ENCODE data around the gene BGN.

BGN gene

DNA sequence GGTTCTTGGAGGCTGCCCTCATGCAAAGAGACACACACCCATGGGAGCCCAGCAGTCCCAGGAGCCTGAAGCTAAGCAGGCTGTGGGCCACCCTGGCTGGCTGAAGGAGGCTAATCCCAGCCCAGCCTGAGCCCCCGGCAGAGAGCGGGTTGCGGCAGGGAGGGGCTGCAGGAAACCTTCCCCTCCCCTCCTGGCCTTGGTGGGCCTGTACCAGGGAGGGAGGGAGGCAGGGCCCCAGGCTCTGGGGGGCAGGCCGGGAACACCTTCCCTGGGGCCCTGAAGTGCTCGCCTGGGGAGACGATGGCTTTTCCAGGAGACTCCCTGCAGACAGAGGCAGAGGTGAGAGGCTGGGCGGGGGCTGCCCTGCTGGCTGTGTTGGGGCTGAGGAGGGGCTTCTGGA lies 3.7 kb downstream of the BGN start:
- TF ChIP-seq MAX (IDR thresholded peaks at IDR 0.05) (no peak), TCF12 (IDR thresholded peaks at IDR 0.05; ENCODE audit: low read depth) (no peak), TAF1 (IDR thresholded peaks at IDR 0.05; ENCODE audit: low read depth) (no peak), USF1 (IDR thresholded peaks at IDR 0.05) (no peak), RAD21 (IDR thresholded peaks at IDR 0.05; ENCODE audit: low read depth) (no peak), FOXM1 (IDR thresholded peaks at IDR 0.05; ENCODE audit: borderline replicate concordance, low read depth) (no peak), CEBPB (IDR thresholded peaks at IDR 0.05) (no peak), ZBTB7A (IDR thresholded peaks at IDR 0.05; ENCODE audit: low read depth) (no peak), EP300 (IDR thresholded peaks at IDR 0.05; ENCODE audit: borderline replicate concordance) (no peak)
- TF ChIP-seq, protein P1, sequence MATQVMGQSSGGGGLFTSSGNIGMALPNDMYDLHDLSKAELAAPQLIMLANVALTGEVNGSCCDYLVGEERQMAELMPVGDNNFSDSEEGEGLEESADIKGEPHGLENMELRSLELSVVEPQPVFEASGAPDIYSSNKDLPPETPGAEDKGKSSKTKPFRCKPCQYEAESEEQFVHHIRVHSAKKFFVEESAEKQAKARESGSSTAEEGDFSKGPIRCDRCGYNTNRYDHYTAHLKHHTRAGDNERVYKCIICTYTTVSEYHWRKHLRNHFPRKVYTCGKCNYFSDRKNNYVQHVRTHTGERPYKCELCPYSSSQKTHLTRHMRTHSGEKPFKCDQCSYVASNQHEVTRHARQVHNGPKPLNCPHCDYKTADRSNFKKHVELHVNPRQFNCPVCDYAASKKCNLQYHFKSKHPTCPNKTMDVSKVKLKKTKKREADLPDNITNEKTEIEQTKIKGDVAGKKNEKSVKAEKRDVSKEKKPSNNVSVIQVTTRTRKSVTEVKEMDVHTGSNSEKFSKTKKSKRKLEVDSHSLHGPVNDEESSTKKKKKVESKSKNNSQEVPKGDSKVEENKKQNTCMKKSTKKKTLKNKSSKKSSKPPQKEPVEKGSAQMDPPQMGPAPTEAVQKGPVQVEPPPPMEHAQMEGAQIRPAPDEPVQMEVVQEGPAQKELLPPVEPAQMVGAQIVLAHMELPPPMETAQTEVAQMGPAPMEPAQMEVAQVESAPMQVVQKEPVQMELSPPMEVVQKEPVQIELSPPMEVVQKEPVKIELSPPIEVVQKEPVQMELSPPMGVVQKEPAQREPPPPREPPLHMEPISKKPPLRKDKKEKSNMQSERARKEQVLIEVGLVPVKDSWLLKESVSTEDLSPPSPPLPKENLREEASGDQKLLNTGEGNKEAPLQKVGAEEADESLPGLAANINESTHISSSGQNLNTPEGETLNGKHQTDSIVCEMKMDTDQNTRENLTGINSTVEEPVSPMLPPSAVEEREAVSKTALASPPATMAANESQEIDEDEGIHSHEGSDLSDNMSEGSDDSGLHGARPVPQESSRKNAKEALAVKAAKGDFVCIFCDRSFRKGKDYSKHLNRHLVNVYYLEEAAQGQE (IDR thresholded peaks at IDR 0.05; ENCODE audit: low read depth): no peak

DNA sequence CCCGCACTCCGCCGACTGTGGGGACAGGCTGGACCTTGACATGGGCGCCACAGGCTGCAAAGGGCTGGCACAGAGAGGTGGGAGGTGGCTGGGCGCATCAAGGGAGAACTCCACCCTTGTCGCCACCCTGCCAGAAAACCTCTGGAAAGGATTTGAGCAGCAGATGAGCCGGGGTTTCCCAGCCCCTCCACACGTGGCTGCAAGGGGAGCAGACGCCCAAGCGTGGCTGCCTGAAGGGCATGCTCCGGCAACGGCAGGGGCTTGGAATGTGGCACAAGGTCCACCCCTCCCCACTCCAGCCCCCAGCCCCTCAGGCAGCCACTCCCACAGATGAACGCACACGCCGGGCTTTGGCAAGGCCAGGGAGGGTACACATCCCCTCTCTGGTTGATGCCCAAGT lies 4.6 kb downstream of the BGN start:
- TF ChIP-seq NFIC (IDR thresholded peaks at IDR 0.05) (no peak), TEAD4 (IDR thresholded peaks at IDR 0.05) (no peak), ZBTB7A (IDR thresholded peaks at IDR 0.05; ENCODE audit: low read depth) (no peak), USF1 (IDR thresholded peaks at IDR 0.05) (no peak), EGR1 (IDR thresholded peaks at IDR 0.05) (no peak), TAF1 (IDR thresholded peaks at IDR 0.05; ENCODE audit: low read depth) (no peak)
- TF ChIP-seq, protein P1 (IDR thresholded peaks at IDR 0.05; ENCODE audit: low read depth): no peak

GRCh38 chrX:153499876-153500275 lies 5.1 kb downstream of the BGN start:
- TF ChIP-seq TAF1 (IDR thresholded peaks at IDR 0.05; ENCODE audit: low read depth): no peak
- no peak for TF ChIP-seq TEAD4 (IDR thresholded peaks at IDR 0.05)
- TF ChIP-seq CEBPB (IDR thresholded peaks at IDR 0.05): no peak
- no peak for TF ChIP-seq EGR1 (IDR thresholded peaks at IDR 0.05)
- TF ChIP-seq, protein P1 (IDR thresholded peaks at IDR 0.05; ENCODE audit: low read depth): no peak
- no peak for TF ChIP-seq FOXM1 (IDR thresholded peaks at IDR 0.05; ENCODE audit: borderline replicate concordance, low read depth)
- TF ChIP-seq TCF12 (IDR thresholded peaks at IDR 0.05; ENCODE audit: low read depth): no peak
- TF ChIP-seq ZBTB7A (IDR thresholded peaks at IDR 0.05; ENCODE audit: low read depth): no peak
- no peak for TF ChIP-seq USF1 (IDR thresholded peaks at IDR 0.05)
- TF ChIP-seq YY1 (IDR thresholded peaks at IDR 0.05; ENCODE audit: low read depth): no peak
- no peak for TF ChIP-seq EP300 (IDR thresholded peaks at IDR 0.05; ENCODE audit: borderline replicate concordance)
- TF ChIP-seq MAX (IDR thresholded peaks at IDR 0.05): no peak
- TF ChIP-seq NFIC (IDR thresholded peaks at IDR 0.05): no peak
- TF ChIP-seq CREB1 (IDR thresholded peaks at IDR 0.05; ENCODE audit: low read depth): no peak
- no peak for TF ChIP-seq RAD21 (IDR thresholded peaks at IDR 0.05; ENCODE audit: low read depth)

DNA sequence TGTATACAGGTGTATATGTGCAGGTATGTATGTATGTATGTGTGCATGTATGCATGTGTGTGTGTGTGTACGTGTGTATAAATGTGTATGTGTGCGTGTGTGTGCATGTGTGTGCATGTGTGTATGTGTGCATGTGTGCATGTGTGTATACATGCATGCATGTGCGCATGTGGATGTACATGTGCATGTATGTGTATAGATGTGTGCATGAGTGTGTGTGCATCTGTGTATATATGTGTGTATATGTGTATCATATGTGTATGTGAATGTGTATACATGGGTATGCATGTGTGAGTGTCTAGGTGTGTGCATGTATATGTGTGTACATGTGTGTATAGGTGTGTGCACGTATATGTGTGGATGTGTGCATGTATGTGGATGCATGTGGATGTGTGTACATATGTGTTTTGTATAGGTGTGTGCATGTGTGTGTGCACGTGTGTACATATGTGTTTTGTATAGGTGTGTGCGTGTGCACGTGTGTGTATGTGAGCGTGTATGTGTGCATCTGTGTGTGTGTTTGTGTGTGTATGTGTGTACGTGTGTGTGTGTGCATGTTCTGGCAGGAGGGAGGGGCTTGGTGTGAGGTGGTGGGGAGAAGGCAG lies 6.0 kb downstream of the BGN start:
- TF ChIP-seq TAF1 (IDR thresholded peaks at IDR 0.05; ENCODE audit: low read depth): no peak
- TF ChIP-seq YY1 (IDR thresholded peaks at IDR 0.05; ENCODE audit: low read depth): no peak
- TF ChIP-seq NFIC (IDR thresholded peaks at IDR 0.05): no peak
- no peak for TF ChIP-seq CREB1 (IDR thresholded peaks at IDR 0.05; ENCODE audit: low read depth)
- no peak for TF ChIP-seq RAD21 (IDR thresholded peaks at IDR 0.05; ENCODE audit: low read depth)
- no peak for TF ChIP-seq EGR1 (IDR thresholded peaks at IDR 0.05)
- TF ChIP-seq, protein P1 (IDR thresholded peaks at IDR 0.05; ENCODE audit: low read depth): no peak
- TF ChIP-seq EP300 (IDR thresholded peaks at IDR 0.05; ENCODE audit: borderline replicate concordance): no peak
- no peak for TF ChIP-seq TEAD4 (IDR thresholded peaks at IDR 0.05)
- TF ChIP-seq USF1 (IDR thresholded peaks at IDR 0.05): no peak
- no peak for TF ChIP-seq MAX (IDR thresholded peaks at IDR 0.05)
- no peak for TF ChIP-seq CEBPB (IDR thresholded peaks at IDR 0.05)
- TF ChIP-seq FOXM1 (IDR thresholded peaks at IDR 0.05; ENCODE audit: borderline replicate concordance, low read depth): no peak
- no peak for TF ChIP-seq ZBTB7A (IDR thresholded peaks at IDR 0.05; ENCODE audit: low read depth)
- no peak for TF ChIP-seq TCF12 (IDR thresholded peaks at IDR 0.05; ENCODE audit: low read depth)

Measured in Ishikawa (cell line).